Progenitor cell of endocrine pancreas (in vitro differentiated cells): ENCODE data around the gene MEGF6. TPM values are rescaled to one million over a fixed set of nuclear protein-coding genes. Genes with fewer than 3 reads are reported as not detected.

Experiments
- DNase-seq: peaks from one replicate; pipeline ENCODE4 v3.0.0; 2021; ENCODE audit warnings: low spot score; ENCODE audit not compliant: unreplicated experiment
- H3K27ac Mint-ChIP-seq: 2 replicates; pipeline ENCODE4 v1.8.0; 2021; ENCODE audit warnings: mild to moderate bottlenecking, moderate library complexity, mixed read lengths
- H3K27me3 Mint-ChIP-seq: 2 replicates; pipeline ENCODE4 v1.8.0; 2021; ENCODE audit warnings: mixed read lengths
- H3K36me3 Mint-ChIP-seq: 2 replicates; pipeline ENCODE4 v1.8.0; 2022; ENCODE audit warnings: mixed read lengths; ENCODE audit not compliant: insufficient read depth
- H3K4me1 Mint-ChIP-seq: 2 replicates; pipeline ENCODE4 v1.8.0; 2021; ENCODE audit warnings: low read depth, mixed read lengths
- H3K4me3 Mint-ChIP-seq: 2 replicates; pipeline ENCODE4 v1.8.0; 2021; ENCODE audit warnings: low read depth, mild to moderate bottlenecking, moderate library complexity, mixed read lengths
- H3K9me3 Mint-ChIP-seq: 2 replicates; pipeline ENCODE4 v1.8.0; 2021; ENCODE audit warnings: low read depth, mixed read lengths
- CTCF ChIP-seq: fragments of 200-600 bp; sonication (generic); IDR thresholded peaks from one replicate; pipeline ENCODE4 v1.5.0; 2021; ENCODE audit warnings: antibody characterized with exemption, mild to moderate bottlenecking; ENCODE audit not compliant: unreplicated experiment
- total RNA-seq: library from RNA; stranded (reverse); gene quantifications from 2 replicates; pipeline ENCODE4 v1.2.1, GENCODE V29; 2021

MEGF6 gene
- total RNA-seq, 1 donor from 2014 or later: 83.8 TPM

GRCh38 chr1:3560981-3561380 is 50.3 kb downstream of the MEGF6 start:
- Mint-ChIP-seq H3K27ac (no peak overlapping the region), H3K27me3 (no peaks in the 10 kb centered on the region), H3K4me1 (no peaks in the 10 kb centered on the region), H3K9me3 (no peaks in the 10 kb centered on the region), H3K36me3 (peaks cover 1% of the 10 kb centered on the region), H3K4me3 (no peak overlapping the region)
- TF ChIP-seq CTCF: no peak
- DNase-seq: no peak

GRCh38 chr1:3560251-3560871 is 50.9 kb downstream of the MEGF6 start:
- H3K36me3 Mint-ChIP-seq: peaks cover 1% of the 10 kb centered on the region
- DNase-seq: no peak
- peak overlapping the region; percentile 93 for H3K27ac Mint-ChIP-seq
- TF ChIP-seq CTCF: no peak
- no peaks in the 10 kb centered on the region for H3K9me3 Mint-ChIP-seq
- no peak overlapping the region for H3K4me3 Mint-ChIP-seq
- H3K27me3 Mint-ChIP-seq: no peaks in the 10 kb centered on the region
- no peaks in the 10 kb centered on the region for H3K4me1 Mint-ChIP-seq

- Mint-ChIP-seq H3K9me3 (no peaks in the 10 kb centered on the region), H3K36me3 (peaks cover 1% of the 10 kb centered on the region), H3K4me1 (no peaks in the 10 kb centered on the region), H3K27ac (no peak overlapping the region), H3K27me3 (no peaks in the 10 kb centered on the region), H3K4me3 (no peak overlapping the region)
- no peak for DNase-seq
- no peak for TF ChIP-seq CTCF
Observed at GRCh38 chr1:3558036-3558726, 53.1 kb downstream of the MEGF6 start.

- Mint-ChIP-seq H3K27ac (no peak overlapping the region), H3K4me3 (no peak overlapping the region), H3K36me3 (peaks cover 1% of the 10 kb centered on the region), H3K4me1 (no peaks in the 10 kb centered on the region), H3K9me3 (no peaks in the 10 kb centered on the region), H3K27me3 (no peaks in the 10 kb centered on the region)
- DNase-seq: no peak
- TF ChIP-seq CTCF: no peak
Observed at GRCh38 chr1:3557366-3557765, 53.9 kb downstream of the MEGF6 start.

GRCh38 chr1:3556336-3556735 is 55.0 kb downstream of the MEGF6 start:
- Mint-ChIP-seq H3K9me3 (no peaks in the 10 kb centered on the region), H3K27ac (no peak overlapping the region), H3K4me1 (no peaks in the 10 kb centered on the region), H3K27me3 (no peaks in the 10 kb centered on the region), H3K36me3 (no peaks in the 10 kb centered on the region), H3K4me3 (no peak overlapping the region)
- no peak for TF ChIP-seq CTCF
- no peak for DNase-seq
